22Rv1 (cell line): Measurements from ENCODE around the gene TACC2.

Experiments
- H3K27ac ChIP-seq: fragments of 450-650 bp; 2 replicates; pipeline ENCODE4 v1.5.1; 2017
- CTCF ChIP-seq: fragments of 450-650 bp; IDR thresholded peaks from 2 replicates; pipeline ENCODE4 v1.5.1; 2017; ENCODE audit warnings: mild to moderate bottlenecking
- ZFX ChIP-seq: fragments of 450-650 bp; IDR thresholded peaks from 2 replicates; pipeline ENCODE4 v1.6.1; 2017; ENCODE audit warnings: antibody characterized with exemption, borderline replicate concordance

TACC2 gene

GRCh38 chr10:122257041-122257440 lies 268.1 kb downstream of the TACC2 start:
- TF ChIP-seq ZFX (no peak), CTCF (no peak)
- no peak overlapping the region for H3K27ac ChIP-seq

- TF ChIP-seq CTCF (no peak), ZFX (no peak)
- no peak overlapping the region for H3K27ac ChIP-seq
Measured at GRCh38 chr10:122258136-122259074, 269.4 kb downstream of the TACC2 start.

GRCh38 chr10:122259075-122259466 lies 270.1 kb downstream of the TACC2 start:
- H3K27ac ChIP-seq: no peak overlapping the region
- TF ChIP-seq ZFX: no peak
- TF ChIP-seq CTCF: no peak

- H3K27ac ChIP-seq: no peak overlapping the region
- TF ChIP-seq ZFX (no peak), CTCF (no peak)
Measured at GRCh38 chr10:122261584-122261983, 272.6 kb downstream of the TACC2 start.

GRCh38 chr10:122263971-122264370 lies 275.0 kb downstream of the TACC2 start:
- TF ChIP-seq CTCF: no peak
- TF ChIP-seq ZFX: no peak
- no peak overlapping the region for H3K27ac ChIP-seq

GRCh38 chr10:122264436-122264835 lies 275.5 kb downstream of the TACC2 start:
- TF ChIP-seq ZFX (no peak), CTCF (no peak)

GRCh38 chr10:122264931-122265330 lies 276.0 kb downstream of the TACC2 start:
- TF ChIP-seq CTCF: no peak
- no peak for TF ChIP-seq ZFX
- no peak overlapping the region for H3K27ac ChIP-seq

More at GRCh38 chr10:122264436-122264835, 275.5 kb downstream of the TACC2 start:
- no peak overlapping the region for H3K27ac ChIP-seq
